PC-9 (cell line): ENCODE results near the gene FAT1.

Source experiments
- CTCF ChIP-seq: fragments of 200-600 bp; sonication (generic); conservative IDR thresholded peaks from 2 replicates; pipeline ENCODE4 v1.6.1; 2017; ENCODE audit warnings: mixed run types, antibody characterized with exemption, mild to moderate bottlenecking, moderate library complexity
- EZH2 ChIP-seq: fragments of 200-600 bp; sonication (generic); IDR thresholded peaks from 2 replicates; pipeline ENCODE4 v1.8.0; 2017; ENCODE audit warnings: antibody characterized with exemption, low read depth

- TF ChIP-seq CTCF (no peak), EZH2 (no peak)
Observed at GRCh38 chr4:186722796-186723291, 812 bp downstream of the FAT1 start.
